HCT116 (cell line): ENCODE measurements around the gene KLHDC7B. TPM values are rescaled to one million over a fixed set of nuclear protein-coding genes. Genes with fewer than 3 reads are reported as not detected.

Source experiments
- ATAC-seq: fragments of 200-7000 bp; cut with Tn5 transposase; 2 replicates; pipeline ENCODE4 v1.9.1; 2020; ENCODE audit warnings: mild to moderate bottlenecking, moderate library complexity
- BruUV-seq: library from RNA; stranded (reverse); fragments of 400-500 nt; replicated peaks from 2 replicates; lab custom pipeline; 2021; lab: Mats Ljungman, UMichigan
- CTCF ChIA-PET: fragments of 300-600 bp; sonication (Branson Sonifier 250); formaldehyde crosslinking; loops from one replicate; lab custom pipeline; 2021; ENCODE audit warnings: antibody characterized with exemption; lab: Charles Lee
- POLR2A ChIA-PET: fragments of 300-600, 350-600 bp; sonication (Branson Sonifier 250); formaldehyde crosslinking; loops from one replicate; lab custom pipeline; 2021; ENCODE audit warnings: antibody characterized with exemption; lab: Charles Lee
- RAD21 ChIA-PET, 2 experiments: fragments of 300-600 bp; sonication (Branson Sonifier 250); formaldehyde crosslinking; loops; one replicate each; lab custom pipeline; 2023; ENCODE audit warnings: low total read pairs in 2 of 2; ENCODE audit not compliant: uncharacterized antibody in 2 of 2, unreplicated experiment in 2 of 2, low non-redundant PET in 1 of 2; lab: Charles Lee
- DNase-seq: peaks from one replicate; pipeline ENCODE4 v3.0.0-alpha.2; 2010; ENCODE audit warnings: low read depth, low spot score
- H2AFZ ChIP-seq: fragments of 200-600 bp; shearing (Covaris generic), sonication (generic); 2 replicates; pipeline ENCODE4 v1.6.1; 2017; ENCODE audit warnings: low read depth, mixed run types, mixed read lengths, antibody characterized with exemption, low read length; ENCODE audit not compliant: poor library complexity, severe bottlenecking
- H3K27ac ChIP-seq: 2 replicates; pipeline ENCODE4 v1.5.1; 2012; ENCODE audit warnings: low read depth, low read length
- H3K27me3 ChIP-seq: fragments of 200-600 bp; sonication (generic); 2 replicates; pipeline ENCODE4 v1.6.1; 2016; ENCODE audit warnings: mixed run types, low read length, mixed read lengths; ENCODE audit not compliant: insufficient read depth
- H3K36me3 ChIP-seq, 2 experiments: fragments of 200-500 bp in 1 of 2; fragments of 200-600 bp in 1 of 2; sonication (Bioruptor generic) in 1 of 2; sonication (generic) in 1 of 2; 2 replicates each; pipeline versions ENCODE4 v1.5.1 to v1.6.1; 2014 to 2016; ENCODE audit warnings: low read length in 2 of 2, inconsistent platforms in 1 of 2, mixed read lengths in 1 of 2, mixed run types in 1 of 2; ENCODE audit not compliant: insufficient read depth in 2 of 2, control insufficient read depth in 1 of 2
- H3K4me1 ChIP-seq, 2 experiments: fragments of 200-600 bp in 1 of 2; sonication (generic) in 1 of 2; 2 replicates each; pipeline versions ENCODE4 v1.5.1 to v1.6.1; 2012 to 2017; ENCODE audit warnings: low read length in 2 of 2, inconsistent platforms in 1 of 2, mild to moderate bottlenecking in 1 of 2, mixed read lengths in 1 of 2, mixed run types in 1 of 2, moderate library complexity in 1 of 2; ENCODE audit not compliant: insufficient read depth in 2 of 2, control insufficient read depth in 1 of 2
- H3K4me2 ChIP-seq: fragments of 200-600 bp; sonication (generic); 2 replicates; pipeline ENCODE4 v1.6.1; 2017; ENCODE audit warnings: mixed run types, low read length, mixed read lengths
- H3K4me3 ChIP-seq, 2 experiments: fragments of 200-600 bp in 1 of 2; sonication (generic) in 1 of 2; replicated peaks in 1 of 2; 2 replicates each; pipeline ENCODE4 v1.5.1; 2011 to 2016; ENCODE audit warnings: low read length in 2 of 2, control low read depth in 1 of 2, low read depth in 1 of 2, mild to moderate bottlenecking in 1 of 2, mixed read lengths in 1 of 2, mixed run types in 1 of 2
- H3K79me2 ChIP-seq: fragments of 200-600 bp; sonication (generic); 2 replicates; pipeline ENCODE4 v1.6.1; 2017; ENCODE audit warnings: mild to moderate bottlenecking, mixed run types, low read length, moderate library complexity, mixed read lengths; ENCODE audit not compliant: insufficient read depth
- H3K9ac ChIP-seq: fragments of 200-600 bp; sonication (generic); 2 replicates; pipeline ENCODE4 v1.6.1; 2016; ENCODE audit warnings: low read length, mixed read lengths
- H3K9me2 ChIP-seq: fragments of 200-600 bp; sonication (generic), shearing (Covaris generic); 2 replicates; pipeline ENCODE4 v1.6.1; 2017; ENCODE audit warnings: mixed run types, mild to moderate bottlenecking, moderate library complexity; ENCODE audit not compliant: insufficient read depth
- H3K9me3 ChIP-seq, 2 experiments: fragments of 200-500 bp in 1 of 2; fragments of 200-600 bp in 1 of 2; sonication (Bioruptor generic) in 1 of 2; sonication (generic) in 1 of 2; 2 replicates each; pipeline ENCODE4 v1.6.1; 2014 to 2017; ENCODE audit warnings: low read length in 2 of 2, mixed read lengths in 2 of 2, inconsistent platforms in 1 of 2, low read depth in 1 of 2, mild to moderate bottlenecking in 1 of 2, mixed run types in 1 of 2, moderate library complexity in 1 of 2; ENCODE audit not compliant: control insufficient read depth in 1 of 2, insufficient read depth in 1 of 2
- H4K20me1 ChIP-seq: fragments of 200-600 bp; sonication (generic), shearing (Covaris generic); 2 replicates; pipeline ENCODE4 v1.6.1; 2017; ENCODE audit warnings: mixed run types, mild to moderate bottlenecking, moderate library complexity; ENCODE audit not compliant: insufficient read depth
- ATF3 ChIP-seq: IDR thresholded peaks from 2 replicates; pipeline ENCODE4 v1.6.1; 2012
- CTCF ChIP-seq, 3 experiments: fragments of 200-600 bp in 1 of 3; sonication (generic) in 1 of 3; IDR thresholded peaks in 2 of 3; conservative IDR thresholded peaks in 1 of 3; 2 replicates each; pipeline ENCODE4 v1.5.1; 2012 to 2017; ENCODE audit warnings: low read depth in 2 of 3, low read length in 2 of 3, antibody characterized with exemption in 1 of 3, borderline replicate concordance in 1 of 3, control low read depth in 1 of 3, mild to moderate bottlenecking in 1 of 3, mixed read lengths in 1 of 3, mixed run types in 1 of 3, moderate library complexity in 1 of 3; ENCODE audit not compliant: insufficient read depth in 1 of 3
- EGR1 ChIP-seq: IDR thresholded peaks from 2 replicates; pipeline ENCODE4 v1.6.1; 2012; ENCODE audit warnings: low read depth
- ELF1 ChIP-seq: IDR thresholded peaks from 2 replicates; pipeline ENCODE4 v1.6.1; 2012; ENCODE audit warnings: low read depth, borderline replicate concordance
- EZH2phosphoT487 ChIP-seq: fragments of 200-600 bp; IDR thresholded peaks from 2 replicates; pipeline ENCODE4 v1.6.1; 2018; ENCODE audit warnings: antibody characterized with exemption, borderline replicate concordance
- POLR2A ChIP-seq: IDR thresholded peaks from 2 replicates; pipeline ENCODE4 v1.7.0; 2011; ENCODE audit warnings: borderline replicate concordance; ENCODE audit not compliant: insufficient read depth, insufficient read length; ENCODE audit errors: extremely low read depth
- RAD21 ChIP-seq: IDR thresholded peaks from 2 replicates; pipeline ENCODE4 v1.6.1; 2012; ENCODE audit warnings: low read depth, mild to moderate bottlenecking
- REST ChIP-seq: IDR thresholded peaks from 2 replicates; pipeline ENCODE4 v1.6.1; 2012; ENCODE audit warnings: low read depth
- SRF ChIP-seq: IDR thresholded peaks from 2 replicates; pipeline ENCODE4 v1.6.1; 2012; ENCODE audit warnings: low read depth
- TCF7L2 ChIP-seq: IDR thresholded peaks from 2 replicates; pipeline ENCODE4 v1.7.0; 2011; ENCODE audit warnings: borderline replicate concordance, inconsistent platforms; ENCODE audit not compliant: insufficient read depth, insufficient read length; ENCODE audit errors: extremely low read depth
- ZNF274 ChIP-seq: fragments of 200-500 bp; sonication (Bioruptor generic); IDR thresholded peaks from 2 replicates; pipeline ENCODE4 v1.6.1; 2014; ENCODE audit warnings: mild to moderate bottlenecking, low read depth, low read length, inconsistent platforms
- intact Hi-C: fragments of 100-400 bp; cut with micrococcal nuclease; formaldehyde crosslinking; loops from 2 replicates; pipeline ENCODE4 v1.10.0; 2022
- total RNA-seq: library from RNA; stranded (reverse); gene quantifications from one replicate; pipeline ENCODE4 v1.2.1, GENCODE V29; 2021; ENCODE audit not compliant: unreplicated experiment

KLHDC7B gene
- total RNA-seq, 1 experiment from 2014 or later, result 0.69 TPM

GRCh38 chr22:50505276-50505775 is 40.4 kb upstream of the KLHDC7B start (continued):
- TF ChIP-seq EZH2phosphoT487 (no peak), ELF1 (no peak), ZNF274 (no peak), ATF3 (no peak), REST (no peak), TCF7L2 (no peak)

GRCh38 chr22:50505776-50506610 is 39.7 kb upstream of the KLHDC7B start:
- Histone ChIP-seq H3K9ac (peak overlapping the region; percentile 94; the same call in 1 of the 2 replicates), H3K27ac (peak overlapping the region; percentile 18; the same call in 1 of the 2 replicates), H3K9me2 (no peaks in the 10 kb centered on the region), H3K9me3 (no peaks in the 10 kb centered on the region), H3K79me2 (peaks cover 44% of the 10 kb centered on the region), H3K27me3 (no peaks in the 10 kb centered on the region), H2AFZ (no peak overlapping the region), H3K4me1 (peaks cover 10 to 17% of the 10 kb centered on the region in 2 experiments), H3K36me3 (peaks cover 0 to 8% of the 10 kb centered on the region in 2 experiments; a peak in 1 of 4 replicates), H4K20me1 (no peaks in the 10 kb centered on the region), H3K4me2 (peak overlapping the region; percentile 93), H3K4me3 (peak overlapping the region; percentile 67 to 99)
- ChIA-PET RAD21 (no interaction called here), POLR2A (no interaction called here), CTCF (no interaction called here)
- DNase-seq (no peak), ATAC-seq (no peak)
- TF ChIP-seq ATF3 (no peak), EGR1 (no peak), POLR2A (no peak), RAD21 (no peak), CTCF (IDR thresholded peaks at IDR 0.05 in 2 of 3, conservative IDR thresholded peaks at IDR 0.05 in 1 of 3; ENCODE audit: borderline replicate concordance in 1 of 3, insufficient read depth in 1 of 3, low read depth in 2 of 3, low read length in 2 of 3) (no peak), SRF (no peak)
- intact Hi-C loops, result no loop called here
- BruUV-seq, result no TSS peak
